Fibroblast of the aortic adventitia (primary cell): Measurements from ENCODE around the gene UGT1A10. TPM values are rescaled to one million over a fixed set of nuclear protein-coding genes. Genes with fewer than 3 reads are reported as not detected.

ENCODE experiments used
- DNase-seq: peaks from one replicate; pipeline ENCODE4 v3.0.0-alpha.2; 2010; ENCODE audit warnings: low read depth
- H3K4me3 ChIP-seq: 2 replicates; pipeline ENCODE4 v1.5.1; 2011; ENCODE audit warnings: low read depth, mild to moderate bottlenecking, control low read depth, low read length, moderate library complexity
- CTCF ChIP-seq: IDR thresholded peaks from 2 replicates; pipeline ENCODE4 v1.5.1; 2011; ENCODE audit warnings: mild to moderate bottlenecking, low read length, control low read depth, inconsistent platforms; ENCODE audit not compliant: insufficient read depth
- total RNA-seq: library from RNA; depleted of rRNA; stranded (reverse); fragments of >200 nt; gene quantifications from 2 replicates; pipeline ENCODE4 v1.2.3, GENCODE V29; 2012; ENCODE audit warnings: low replicate concordance

The UGT1A10 gene
- total RNA-seq, 1 donor = not detected

- H3K4me3 ChIP-seq = no peak overlapping the region
- DNase-seq = no peak
- no peak for TF ChIP-seq CTCF
Measured at GRCh38 chr2:233821709-233822100, 185.5 kb downstream of the UGT1A10 start.

- TF ChIP-seq CTCF = no peak
- H3K4me3 ChIP-seq = no peak overlapping the region
- no peak for DNase-seq
Measured at GRCh38 chr2:233822101-233822771, 186.0 kb downstream of the UGT1A10 start.

Other genes with a start within 250 kb of the UGT1A10 start
- gene USP40, start 69.7 kb upstream of the UGT1A10 start, total RNA-seq = 40.2 and 75.5 TPM in 2 replicates
- 0.09 TPM in 1 of 2 replicates, not detected in the other for gene UGT1A8, start 18.8 kb upstream of the UGT1A10 start, total RNA-seq
- not detected in 2 replicates for gene UGT1A9, start 35.5 kb downstream of the UGT1A10 start, total RNA-seq
- gene UGT1A7, start 45.5 kb downstream of the UGT1A10 start, total RNA-seq = not detected in 2 replicates
- gene UGT1A6, start 56.4 kb downstream of the UGT1A10 start, total RNA-seq = 0.09 TPM in 1 of 2 replicates, not detected in the other
- gene UGT1A5, start 76.5 kb downstream of the UGT1A10 start, total RNA-seq = not detected in 2 replicates
- gene UGT1A4, start 82.3 kb downstream of the UGT1A10 start, total RNA-seq = not detected in 2 replicates
- gene UGT1A3, start 92.6 kb downstream of the UGT1A10 start, total RNA-seq = not detected in 2 replicates
- not detected in 2 replicates for gene UGT1A1, start 123.8 kb downstream of the UGT1A10 start, total RNA-seq
- gene MROH2A, start 141.9 kb downstream of the UGT1A10 start, total RNA-seq = under 0.01 TPM in 1 of 2 replicates, not detected in the other
- 1.1 and 34.9 TPM in 2 replicates for gene HJURP, start 218.1 kb downstream of the UGT1A10 start, total RNA-seq